Activated CD4-positive, alpha-beta memory T cell treated with anti-CD3 and anti-CD28 coated beads, Interleukin-2, amount 10 ng/mL, durations not matched to agents 7 days and 5 days (primary cell): ENCODE data around the gene RAB17. TPM values are rescaled to one million over a fixed set of nuclear protein-coding genes. Genes with fewer than 3 reads are reported as not detected.

Experiments used
- CTCF ChIA-PET: fragments of 350-600 bp; sonication (Branson Sonifier 250); formaldehyde crosslinking; loops from one replicate; lab custom pipeline; 2021; ENCODE audit warnings: antibody characterized with exemption, inconsistent platforms; lab: Charles Lee
- POLR2A ChIA-PET: fragments of 350-600 bp; sonication (Branson Sonifier 250); formaldehyde crosslinking; loops from one replicate; lab custom pipeline; 2021; ENCODE audit warnings: antibody characterized with exemption; lab: Charles Lee
- DNase-seq: peaks from one replicate; pipeline ENCODE4 v3.0.0-alpha.2; 2020
- H3K27ac Mint-ChIP-seq: one replicate; pipeline ENCODE4 v1.8.0; 2021; ENCODE audit warnings: mild to moderate bottlenecking, mixed read lengths
- H3K27me3 Mint-ChIP-seq: one replicate; pipeline ENCODE4 v1.8.0; 2021; ENCODE audit warnings: mixed read lengths
- H3K36me3 Mint-ChIP-seq: one replicate; pipeline ENCODE4 v1.8.0; 2021; ENCODE audit warnings: low read depth, mixed read lengths
- H3K4me1 Mint-ChIP-seq: one replicate; pipeline ENCODE4 v1.8.0; 2021; ENCODE audit warnings: mixed read lengths
- H3K4me3 Mint-ChIP-seq: one replicate; pipeline ENCODE4 v1.8.0; 2021; ENCODE audit warnings: mild to moderate bottlenecking, mixed read lengths
- H3K9me3 Mint-ChIP-seq: one replicate; pipeline ENCODE4 v1.8.0; 2021; ENCODE audit warnings: mixed read lengths
- total RNA-seq, 2 experiments: library from RNA; stranded (reverse); gene quantifications; one replicate each; pipeline ENCODE4 v1.2.3, GENCODE V29; 2021

Gene RAB17
- total RNA-seq, 2 experiments from 2014 or later: not detected

GRCh38 chr2:237629188-237629534, 38.6 kb upstream of the RAB17 start:
- Mint-ChIP-seq H3K4me3 (no peak overlapping the region), H3K36me3 (no peaks in the 10 kb centered on the region), H3K4me1 (peaks cover 9% of the 10 kb centered on the region), H3K27me3 (peaks cover 48% of the 10 kb centered on the region), H3K9me3 (no peaks in the 10 kb centered on the region), H3K27ac (no peak overlapping the region)
- DNase-seq: no peak
- ChIA-PET CTCF (no interaction called here), POLR2A (no interaction called here)

- no peak for DNase-seq
- Mint-ChIP-seq H3K4me3 (peak overlapping the region; percentile 24), H3K4me1 (peaks cover 9% of the 10 kb centered on the region), H3K27me3 (peaks cover 50% of the 10 kb centered on the region), H3K9me3 (no peaks in the 10 kb centered on the region), H3K36me3 (no peaks in the 10 kb centered on the region), H3K27ac (no peak overlapping the region)
- ChIA-PET POLR2A (no interaction called here), CTCF (no interaction called here)
Observed at GRCh38 chr2:237628247-237629187, 38.0 kb upstream of the RAB17 start.

- DNase-seq: no peak
- no peaks in the 10 kb centered on the region for H3K9me3 Mint-ChIP-seq
- no peaks in the 10 kb centered on the region for H3K36me3 Mint-ChIP-seq
- ChIA-PET CTCF (no interaction called here), POLR2A (no interaction called here)
- peak within 1 kb of the TSS; percentile 37 for H3K4me3 Mint-ChIP-seq
- H3K27ac Mint-ChIP-seq: no peak within 1 kb of the TSS
- peaks cover 54% of the 10 kb centered on the region for H3K27me3 Mint-ChIP-seq
- H3K4me1 Mint-ChIP-seq: peaks cover 9% of the 10 kb centered on the region
Observed at GRCh38 chr2:237627441-237628246, 37.1 kb upstream of the RAB17 start, which contains the start of gene LRRFIP1. Gene LRRFIP1, plus strand, starts transcription at chr2:237627587. Its CDS starts 58 bp downstream, at chr2:237627645.

- H3K36me3 Mint-ChIP-seq: no peaks in the 10 kb centered on the region
- no peak for DNase-seq
- H3K9me3 Mint-ChIP-seq: no peaks in the 10 kb centered on the region
- peaks cover 54% of the 10 kb centered on the region for H3K27me3 Mint-ChIP-seq
- no peak overlapping the region for H3K27ac Mint-ChIP-seq
- H3K4me1 Mint-ChIP-seq: peaks cover 9% of the 10 kb centered on the region
- ChIA-PET CTCF (no interaction called here), POLR2A (no interaction called here)
- peak overlapping the region; percentile 37 for H3K4me3 Mint-ChIP-seq
Observed at GRCh38 chr2:237626813-237627440, 36.4 kb upstream of the RAB17 start.

GRCh38 chr2:237625777-237626176, 35.2 kb upstream of the RAB17 start:
- Mint-ChIP-seq H3K27ac (no peak overlapping the region), H3K9me3 (no peaks in the 10 kb centered on the region), H3K27me3 (peaks cover 54% of the 10 kb centered on the region), H3K4me3 (peak overlapping the region; percentile 25), H3K36me3 (no peaks in the 10 kb centered on the region), H3K4me1 (peaks cover 9% of the 10 kb centered on the region)
- CTCF ChIA-PET: no interaction called here
- DNase-seq: no peak
- POLR2A ChIA-PET: interaction anchor here (1.0 kb wide), 1 partner anchor 344 kb away, joined by 3 read pairs; no protein-coding TSS in a partner anchor

- Mint-ChIP-seq H3K27me3 (peaks cover 54% of the 10 kb centered on the region), H3K4me1 (peaks cover 9% of the 10 kb centered on the region), H3K27ac (no peak overlapping the region), H3K36me3 (no peaks in the 10 kb centered on the region), H3K9me3 (no peaks in the 10 kb centered on the region), H3K4me3 (no peak overlapping the region)
- POLR2A ChIA-PET: no interaction called here
- no peak for DNase-seq
- CTCF ChIA-PET: no interaction called here
Observed at GRCh38 chr2:237625216-237625705, 34.7 kb upstream of the RAB17 start.

- CTCF ChIA-PET: no interaction called here
- H3K27me3 Mint-ChIP-seq: peaks cover 47% of the 10 kb centered on the region
- POLR2A ChIA-PET: no interaction called here
- no peak for DNase-seq
- peaks cover 9% of the 10 kb centered on the region for H3K4me1 Mint-ChIP-seq
- no peaks in the 10 kb centered on the region for H3K36me3 Mint-ChIP-seq
- no peaks in the 10 kb centered on the region for H3K9me3 Mint-ChIP-seq
- no peak overlapping the region for H3K4me3 Mint-ChIP-seq
- no peak overlapping the region for H3K27ac Mint-ChIP-seq
Observed at GRCh38 chr2:237624565-237624964, 34.0 kb upstream of the RAB17 start.

- ChIA-PET CTCF (interaction anchor here (1.3 kb wide), 1 partner anchor 121 kb away, joined by 4 read pairs; no protein-coding TSS in a partner anchor), POLR2A (no interaction called here)
- Mint-ChIP-seq H3K4me1 (peaks cover 9% of the 10 kb centered on the region), H3K27me3 (peaks cover 44% of the 10 kb centered on the region), H3K4me3 (no peak overlapping the region), H3K9me3 (no peaks in the 10 kb centered on the region), H3K36me3 (no peaks in the 10 kb centered on the region), H3K27ac (no peak overlapping the region)
- DNase-seq: no peak
Observed at GRCh38 chr2:237623428-237624403, 33.2 kb upstream of the RAB17 start.

GRCh38 chr2:237618449-237618848, 27.9 kb upstream of the RAB17 start:
- ChIA-PET CTCF (no interaction called here), POLR2A (no interaction called here)
- no peak for DNase-seq
- Mint-ChIP-seq H3K27me3 (peaks cover 15% of the 10 kb centered on the region), H3K9me3 (no peaks in the 10 kb centered on the region), H3K4me3 (no peak overlapping the region), H3K27ac (no peak overlapping the region), H3K4me1 (peaks cover 18% of the 10 kb centered on the region), H3K36me3 (no peaks in the 10 kb centered on the region)

- CTCF ChIA-PET: no interaction called here
- Mint-ChIP-seq H3K9me3 (no peaks in the 10 kb centered on the region), H3K27me3 (peaks cover 12% of the 10 kb centered on the region), H3K4me3 (no peak overlapping the region), H3K36me3 (no peaks in the 10 kb centered on the region), H3K27ac (no peak overlapping the region), H3K4me1 (peaks cover 18% of the 10 kb centered on the region)
- DNase-seq: no peak
- POLR2A ChIA-PET: no interaction called here
Observed at GRCh38 chr2:237617587-237617982, 27.1 kb upstream of the RAB17 start.

- peaks cover 12% of the 10 kb centered on the region for H3K27me3 Mint-ChIP-seq
- no peaks in the 10 kb centered on the region for H3K9me3 Mint-ChIP-seq
- H3K4me3 Mint-ChIP-seq: no peak overlapping the region
- DNase-seq: no peak
- ChIA-PET CTCF (no interaction called here), POLR2A (no interaction called here)
- H3K36me3 Mint-ChIP-seq: no peaks in the 10 kb centered on the region
- no peak overlapping the region for H3K27ac Mint-ChIP-seq
- H3K4me1 Mint-ChIP-seq: peaks cover 18% of the 10 kb centered on the region
Observed at GRCh38 chr2:237616734-237617586, 26.4 kb upstream of the RAB17 start.
